ENCODE measurements around the gene MED27. TPM values are rescaled to one million over a fixed set of nuclear protein-coding genes. Genes with fewer than 3 reads are reported as not detected.
A peak's percentile ranks its signal among the peaks of the same experiment; 100 is the strongest.
"Not testable (repeated sequence)": the region's sequence is repeated elsewhere in the genome, so short reads cannot be mapped to it uniquely, and the experiment has no call there.

Gene MED27
- polyA plus RNA-seq, 1 donor: 13.9 TPM

DNA sequence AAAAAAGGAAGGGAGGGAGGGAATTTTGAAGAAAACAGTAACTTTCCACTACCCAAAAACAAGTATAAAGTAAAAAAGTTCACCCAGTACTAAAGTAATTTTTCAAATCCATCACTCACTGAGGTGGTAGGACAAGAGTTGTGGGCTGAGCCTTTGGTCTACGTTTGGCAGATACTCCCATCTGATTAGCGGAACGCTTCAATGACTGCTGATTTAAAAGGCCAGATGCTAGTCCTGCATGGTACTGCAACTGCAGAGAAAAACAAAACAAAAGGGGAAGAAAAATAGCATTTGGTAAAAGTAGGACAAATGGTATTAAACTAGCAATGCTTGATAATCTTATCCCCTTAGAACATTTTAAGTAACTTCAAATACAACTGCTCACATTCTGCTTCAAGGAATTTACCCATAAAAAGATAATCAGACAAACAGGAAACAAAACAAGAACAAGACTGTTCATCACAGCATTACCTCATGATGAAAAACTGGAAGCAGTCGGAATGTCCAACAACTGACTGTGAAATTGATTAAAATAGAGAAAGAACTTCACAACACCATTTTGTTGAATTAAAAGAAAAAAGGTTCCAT is 65.4 kb downstream of the MED27 start:
- DNase-seq: no peak

DNA sequence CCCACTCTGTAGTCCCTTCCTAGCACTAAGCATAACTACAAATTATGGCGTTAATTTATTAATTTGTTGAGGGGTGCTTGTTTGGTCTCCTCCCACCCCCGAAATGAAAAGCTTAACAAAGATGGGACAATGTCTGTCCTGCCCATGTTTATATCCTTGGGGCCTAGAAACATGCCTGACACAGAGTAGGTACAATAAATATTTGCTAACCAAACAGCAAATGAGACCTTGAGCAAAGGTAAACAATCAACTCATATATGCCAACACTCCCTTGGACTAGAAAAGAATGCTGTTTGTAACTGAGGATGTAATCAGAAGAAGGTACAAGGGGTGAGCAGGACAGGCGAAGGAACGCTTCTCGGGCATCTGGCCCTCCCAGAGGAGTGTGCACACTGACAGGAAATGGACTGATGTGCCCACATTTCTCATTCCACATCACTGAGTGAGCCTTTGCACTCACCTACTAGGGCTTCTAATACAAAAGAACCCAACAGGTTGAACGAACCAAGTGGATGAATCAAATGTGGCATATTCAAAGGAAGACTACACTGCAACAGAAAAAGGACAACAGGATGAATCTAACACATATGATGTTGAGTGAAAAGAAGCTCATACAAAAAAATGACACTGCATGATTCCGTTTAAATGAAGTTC is 66.8 kb downstream of the MED27 start:
- DNase-seq: no peak

GRCh38 chr9:132011896-132012295 is 67.8 kb downstream of the MED27 start:
- no peak for DNase-seq

DNA sequence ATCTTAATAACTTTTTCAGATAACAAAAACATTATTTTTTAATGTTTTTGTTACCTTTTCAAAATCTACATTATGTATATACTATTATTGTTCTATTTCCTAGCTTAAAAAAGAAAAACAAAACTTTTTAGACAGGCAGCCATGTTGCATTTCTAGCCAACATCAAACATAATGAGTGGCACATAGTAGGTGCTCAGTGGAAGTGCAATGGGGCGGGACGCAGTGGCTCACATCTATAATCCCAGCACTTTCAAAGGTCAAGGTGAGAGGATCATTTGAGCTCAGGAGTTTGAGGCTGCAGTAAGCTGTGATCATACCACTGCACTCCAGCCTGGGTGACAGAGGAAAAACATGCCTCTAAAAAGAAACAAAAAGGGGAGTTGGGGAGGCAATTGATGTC is 68.4 kb downstream of the MED27 start:
- no peak for DNase-seq

DNA sequence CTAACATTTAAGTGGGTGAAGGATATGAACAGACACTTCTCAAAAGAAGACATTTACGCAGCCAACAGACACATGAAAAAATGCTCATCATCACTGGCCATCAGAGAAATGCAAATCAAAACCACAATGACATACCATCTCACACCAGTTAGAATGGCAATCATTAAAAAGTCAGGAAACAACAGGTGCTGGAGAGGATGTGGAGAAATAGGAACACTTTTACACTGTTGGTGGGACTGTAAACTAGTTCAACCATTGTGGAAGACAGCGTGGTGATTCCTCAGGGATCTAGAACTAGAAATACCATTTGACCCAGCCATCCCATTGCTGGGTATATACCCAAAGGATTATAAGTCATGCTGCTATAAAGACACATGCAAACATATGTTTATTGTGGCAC is 69.5 kb downstream of the MED27 start:
- not testable (repeated sequence) for DNase-seq

DNA sequence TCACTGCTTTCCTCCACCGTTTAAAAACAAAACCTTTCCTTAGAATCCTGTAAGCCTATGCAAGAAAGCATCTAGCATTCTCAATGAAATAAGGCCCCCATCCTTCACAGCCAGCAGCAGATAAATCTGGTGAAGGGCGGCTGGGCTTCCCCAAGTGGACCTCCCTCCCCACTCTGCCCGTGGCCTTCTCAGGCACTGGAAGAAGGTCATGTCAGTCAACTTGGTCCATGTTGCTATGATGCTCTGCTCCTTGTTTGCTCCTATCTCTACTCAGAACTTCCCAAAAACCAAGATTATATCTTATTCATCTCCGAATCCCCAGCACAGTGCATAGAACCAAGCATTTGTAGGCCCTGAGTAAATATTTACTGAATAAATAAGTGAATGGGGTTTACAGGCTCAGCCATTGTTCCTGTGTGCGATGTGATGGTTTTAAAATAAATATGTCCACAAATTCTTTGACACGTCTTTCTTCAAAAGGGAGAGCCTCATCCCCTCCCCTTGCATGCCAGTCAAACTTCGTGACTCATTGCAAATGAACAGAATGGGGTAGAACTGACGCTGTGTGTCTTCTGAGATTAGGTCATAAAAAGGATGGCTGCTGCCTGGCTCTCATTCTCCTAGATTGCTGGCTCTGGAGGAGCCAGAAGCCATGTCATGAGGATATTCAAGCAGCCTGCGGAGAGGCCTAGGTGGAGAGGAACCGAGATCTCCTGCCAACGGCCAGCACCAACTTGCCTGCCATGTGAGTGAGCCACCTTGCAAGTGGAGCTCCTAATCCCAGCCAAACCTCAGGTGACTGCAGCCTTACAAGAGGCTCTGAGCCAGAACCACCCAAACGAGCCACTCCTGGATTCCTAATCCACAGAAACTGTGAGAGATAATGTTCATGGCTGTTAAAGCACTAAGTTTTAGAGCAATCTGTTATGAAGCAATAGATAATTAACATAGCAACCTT is 70.5 kb downstream of the MED27 start:
- DNase-seq: no peak

GRCh38 chr9:132008184-132008803 is 71.4 kb downstream of the MED27 start:
- no peak for DNase-seq

- DNase-seq: no peak
Observed at GRCh38 chr9:132007371-132008025, 72.2 kb downstream of the MED27 start.

DNA sequence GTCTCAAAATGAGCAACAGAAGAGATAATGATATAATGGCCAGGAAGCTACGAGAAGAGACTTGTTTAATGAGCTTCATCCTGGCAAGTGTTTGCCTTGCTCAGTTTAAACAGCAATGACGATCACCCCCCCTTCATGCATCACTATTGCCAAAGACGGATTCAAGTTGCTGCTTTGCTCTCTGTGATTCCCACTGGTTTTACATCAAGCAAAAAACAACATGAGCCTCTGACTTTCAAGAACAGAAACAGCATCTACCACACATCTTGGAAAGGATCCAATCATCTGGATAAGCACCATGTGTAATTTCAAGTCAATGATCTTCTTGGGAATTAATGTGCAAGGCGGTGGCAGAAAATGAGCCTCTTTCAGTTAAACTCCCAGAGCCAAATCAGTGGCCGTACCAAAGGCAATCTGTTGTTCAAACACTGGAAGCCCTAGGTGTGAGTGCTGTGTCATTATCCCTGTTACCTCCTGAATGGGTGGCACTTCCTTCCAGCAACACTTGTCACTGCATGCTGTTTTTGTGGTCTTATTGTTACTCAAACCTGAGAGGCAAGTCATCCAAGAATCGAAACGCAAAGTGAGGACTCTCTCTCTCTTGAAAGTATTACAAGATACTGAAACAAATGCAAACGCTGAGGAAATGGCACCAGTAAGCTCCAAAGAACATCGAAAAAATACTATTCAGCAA is 72.8 kb downstream of the MED27 start:
- no peak for DNase-seq

DNA sequence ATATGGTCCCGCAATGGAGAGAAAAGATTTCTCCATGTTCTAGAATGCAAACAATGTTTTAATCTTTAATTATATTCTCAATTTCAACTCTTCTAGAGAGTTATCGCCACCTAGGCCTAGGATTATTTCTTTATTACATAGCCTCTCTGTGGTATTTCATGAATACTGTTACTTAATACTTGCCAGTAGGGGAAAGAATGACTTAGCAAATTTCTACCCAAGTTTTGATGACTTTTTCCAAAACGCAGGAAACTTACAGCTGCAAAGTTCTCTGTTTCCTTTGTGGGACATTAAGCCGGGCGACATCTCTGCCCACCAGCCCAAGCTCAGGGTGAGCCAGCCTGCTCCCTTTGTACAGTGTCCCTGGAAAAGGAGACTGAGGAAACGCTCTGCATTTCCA is 73.8 kb downstream of the MED27 start:
- no peak for DNase-seq

DNA sequence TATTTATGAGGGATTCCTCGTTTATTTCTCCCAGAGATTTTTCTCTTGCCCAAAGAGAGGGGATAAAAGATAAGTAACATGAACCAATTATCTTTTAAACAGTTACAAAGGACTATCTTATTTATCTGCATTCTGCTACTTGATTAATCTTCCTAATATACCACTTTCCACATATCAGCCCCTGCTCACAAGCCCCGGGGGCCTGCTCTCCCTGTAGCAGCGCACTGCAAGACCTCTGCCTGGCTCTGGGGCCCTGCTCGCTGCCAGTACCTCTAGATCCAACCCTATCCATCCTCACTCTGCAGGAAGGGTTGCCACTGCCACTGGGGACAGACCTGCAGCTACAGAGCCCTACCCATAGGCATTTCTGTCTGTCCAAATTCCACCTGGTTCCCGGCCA is 75.3 kb downstream of the MED27 start:
- no peak for DNase-seq

DNA sequence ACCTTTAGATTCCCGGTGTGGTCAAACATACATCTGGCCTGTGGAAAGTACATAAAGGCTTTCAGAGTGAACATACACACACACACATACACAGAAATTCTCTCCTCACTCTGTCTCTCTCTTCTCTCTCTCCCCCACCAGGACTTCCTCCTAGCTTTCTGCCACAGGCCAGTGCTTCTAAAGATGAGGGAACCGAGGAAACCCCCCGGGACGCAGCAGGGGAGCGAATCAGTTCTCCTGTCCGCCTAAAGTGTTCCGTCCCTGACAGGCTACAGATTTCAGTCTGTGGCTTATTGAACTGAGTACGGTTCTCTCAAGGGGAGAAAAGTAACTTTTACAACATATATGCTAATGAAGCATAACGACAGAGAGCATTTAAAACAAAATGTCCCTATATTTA is 75.8 kb downstream of the MED27 start:
- no peak for DNase-seq

- DNase-seq: no peak
Observed at GRCh38 chr9:132003319-132003704, 76.4 kb downstream of the MED27 start.

DNA sequence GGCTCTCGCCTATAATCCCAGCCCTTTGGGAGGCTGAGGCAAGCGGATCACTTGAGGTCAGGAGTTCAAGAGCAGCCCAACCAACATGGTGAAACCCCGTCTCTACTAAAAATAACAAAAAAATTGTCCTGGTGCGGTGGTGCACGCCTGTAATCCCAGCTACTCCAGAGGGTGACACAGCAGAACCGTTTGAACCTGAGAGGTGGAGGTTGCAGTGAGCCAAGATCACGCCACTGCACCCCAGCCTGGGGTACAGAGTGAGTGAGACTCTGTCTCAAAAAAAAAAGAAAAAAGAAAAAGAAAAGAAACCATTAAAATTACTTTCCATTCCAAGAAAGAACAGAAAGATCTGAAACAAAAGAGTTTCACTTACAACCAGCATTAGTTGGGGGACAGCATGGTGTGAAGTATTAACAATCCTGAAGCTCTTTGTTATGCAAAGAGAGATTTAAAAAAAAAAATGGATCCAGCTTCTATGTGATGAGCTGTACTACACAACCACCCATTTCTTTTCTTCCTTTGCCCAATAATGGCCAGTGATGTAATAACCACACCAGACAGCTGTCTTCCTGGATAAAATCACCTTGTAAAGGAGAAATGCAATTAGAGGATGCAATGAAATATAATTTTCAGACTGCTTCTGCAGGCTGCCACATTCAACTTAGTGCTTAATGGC is 76.9 kb downstream of the MED27 start:
- DNase-seq: no peak

DNA sequence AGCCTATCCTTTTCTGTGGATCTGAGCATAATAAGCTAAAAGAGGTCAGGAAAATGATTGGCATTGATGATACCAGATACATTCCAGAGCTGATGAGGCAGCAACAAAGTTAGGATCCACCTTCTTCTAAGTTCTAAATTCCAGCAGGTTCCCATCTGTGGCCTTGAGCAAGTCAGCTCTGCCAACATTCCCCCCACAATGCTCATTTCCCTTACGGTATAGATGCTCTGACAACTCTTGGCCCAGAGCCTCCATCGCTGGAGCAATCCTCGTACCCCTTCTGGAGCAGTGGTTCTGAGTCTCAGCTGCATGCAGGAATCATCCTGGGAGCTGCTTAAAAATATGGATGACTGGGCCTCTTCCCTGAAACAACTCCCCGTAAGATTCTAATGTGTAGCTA is 78.1 kb downstream of the MED27 start:
- DNase-seq: no peak

DNA sequence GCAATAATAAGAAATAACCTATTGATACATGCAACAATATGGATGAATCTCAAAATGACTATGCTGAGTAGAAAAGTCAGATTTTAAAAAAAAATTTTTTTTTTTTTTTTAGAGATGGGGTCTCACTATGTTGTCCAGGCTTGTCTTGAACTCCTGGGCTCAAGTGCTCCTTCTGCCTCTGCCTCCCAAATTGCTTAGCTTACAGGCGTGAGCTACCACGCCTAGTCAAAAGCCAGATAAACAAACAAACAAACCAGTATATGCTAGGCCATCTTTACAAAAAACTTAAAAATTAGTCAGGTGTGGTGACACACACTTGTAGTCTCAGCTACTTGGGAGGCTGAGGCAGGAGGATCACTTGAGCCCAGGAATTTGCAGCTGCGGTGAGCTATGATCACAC is 79.0 kb downstream of the MED27 start:
- no peak for DNase-seq

- DNase-seq: no peak
Observed at GRCh38 chr9:131999692-132000551, 79.7 kb downstream of the MED27 start.

- peak; percentile 15 for DNase-seq
Observed at GRCh38 chr9:131997779-131998178, 81.9 kb downstream of the MED27 start.

GRCh38 chr9:131997076-131997475 is 82.6 kb downstream of the MED27 start:
- DNase-seq: no peak

- DNase-seq: no peak
Observed at GRCh38 chr9:131995382-131995781, 84.3 kb downstream of the MED27 start.

Data from hindlimb muscle (tissue), 1 donor.